ENCODE results near the gene PMP22. TPM values are rescaled to one million over a fixed set of nuclear protein-coding genes. Genes with fewer than 3 reads are reported as not detected.

The PMP22 gene
- total RNA-seq, 4 donors from 2014 or later, result 75.5 to 227 (median 83.2) TPM

DNA sequence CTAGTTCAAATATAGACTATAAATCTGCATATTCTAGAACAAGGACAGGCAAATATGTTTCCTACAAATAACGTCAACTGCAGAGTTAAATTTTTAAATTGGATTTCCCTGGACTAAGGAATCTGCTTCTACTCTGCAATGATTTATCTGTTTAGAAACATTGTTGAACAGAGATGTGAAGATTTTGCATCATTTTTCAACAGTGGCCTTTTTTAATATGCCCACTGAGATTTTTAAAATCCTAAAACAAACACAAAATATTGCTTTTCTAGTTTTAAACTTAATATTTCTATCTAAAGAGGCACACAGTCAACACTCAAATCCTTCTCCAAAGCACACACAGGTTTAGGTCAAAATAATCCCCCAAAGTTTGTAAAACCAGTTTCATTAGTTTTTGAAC is 23.7 kb upstream of the PMP22 start:
- Histone ChIP-seq H3K4me1 (peaks cover 0 to 4% of the 10 kb centered on the region in 2 donors), H3K27me3 (no peaks in the 10 kb centered on the region), H3K4me3 (no peak overlapping the region), H3K36me3 (no peaks in the 10 kb centered on the region), H3K9me3 (no peaks in the 10 kb centered on the region), H3K27ac (no peak overlapping the region)
- in situ Hi-C loops (cut with MboI; ENCODE audit: low sequenced_read_pairs in 4 of 4) (no loop called here), intact Hi-C loops (cut with DNase I; ENCODE audit: low total_unique reads) (no loop called here)
- no peak for DNase-seq
- no peak for TF ChIP-seq CTCF (IDR thresholded peaks at IDR 0.05 in 4 of 5, conservative IDR thresholded peaks at IDR 0.05 in 1 of 5)
- no peak for TF ChIP-seq POLR2A (IDR thresholded peaks at IDR 0.05)
- no peak for ATAC-seq

GRCh38 chr17:15287538-15288267 is 22.6 kb upstream of the PMP22 start:
- no peak for TF ChIP-seq POLR2A (IDR thresholded peaks at IDR 0.05)
- TF ChIP-seq CTCF (IDR thresholded peaks at IDR 0.05 in 4 of 5, conservative IDR thresholded peaks at IDR 0.05 in 1 of 5), result no peak
- no peak overlapping the region for H3K4me3 ChIP-seq
- ATAC-seq (no peak), DNase-seq (no peak)
- in situ Hi-C loops (cut with MboI; ENCODE audit: low sequenced_read_pairs in 4 of 4) (no loop called here), intact Hi-C loops (cut with DNase I; ENCODE audit: low total_unique reads) (no loop called here)
- H3K9me3 ChIP-seq, result no peaks in the 10 kb centered on the region
- H3K27ac ChIP-seq, result no peak overlapping the region
- H3K4me1 ChIP-seq, result peaks cover 0 to 4% of the 10 kb centered on the region in 2 donors
- H3K36me3 ChIP-seq, result no peaks in the 10 kb centered on the region
- H3K27me3 ChIP-seq, result no peaks in the 10 kb centered on the region

GRCh38 chr17:15285466-15285865 is 20.3 kb upstream of the PMP22 start:
- no peaks in the 10 kb centered on the region for H3K36me3 ChIP-seq
- no peak overlapping the region for H3K4me3 ChIP-seq
- no peaks in the 10 kb centered on the region for H3K27me3 ChIP-seq
- TF ChIP-seq POLR2A (IDR thresholded peaks at IDR 0.05), result no peak
- no peak for TF ChIP-seq CTCF (IDR thresholded peaks at IDR 0.05 in 4 of 5, conservative IDR thresholded peaks at IDR 0.05 in 1 of 5)
- DNase-seq, result no peak
- no peaks in the 10 kb centered on the region for H3K9me3 ChIP-seq
- in situ Hi-C loops (cut with MboI; ENCODE audit: low sequenced_read_pairs in 4 of 4) (no loop called here), intact Hi-C loops (cut with DNase I; ENCODE audit: low total_unique reads) (no loop called here)
- H3K4me1 ChIP-seq, result peaks cover 0 to 4% of the 10 kb centered on the region in 2 donors
- no peak for ATAC-seq
- no peak overlapping the region for H3K27ac ChIP-seq

DNA sequence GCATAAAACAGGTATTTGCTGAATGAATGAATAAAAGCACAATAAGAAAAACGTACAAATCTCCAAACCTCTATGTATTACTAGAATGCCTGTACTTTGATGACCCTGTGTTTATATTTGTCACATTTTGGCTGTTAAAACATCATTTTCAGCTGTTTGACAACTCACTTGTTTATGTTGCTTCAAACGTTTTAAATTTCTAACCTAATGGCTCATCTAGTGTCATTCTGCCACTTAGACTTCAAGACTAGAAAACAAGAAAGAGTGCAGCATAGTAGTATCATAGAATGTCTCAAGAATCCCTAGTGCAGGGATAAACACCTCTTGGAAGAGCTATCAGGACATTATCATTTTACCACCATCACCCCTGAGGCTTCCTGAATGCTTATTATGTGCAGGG is 19.4 kb upstream of the PMP22 start:
- no peak for TF ChIP-seq POLR2A (IDR thresholded peaks at IDR 0.05)
- no peak for TF ChIP-seq CTCF (IDR thresholded peaks at IDR 0.05 in 4 of 5, conservative IDR thresholded peaks at IDR 0.05 in 1 of 5)
- Histone ChIP-seq H3K36me3 (no peaks in the 10 kb centered on the region), H3K4me3 (no peak overlapping the region), H3K27ac (no peak overlapping the region), H3K4me1 (peaks cover 0 to 4% of the 10 kb centered on the region in 2 donors), H3K9me3 (no peaks in the 10 kb centered on the region), H3K27me3 (no peaks in the 10 kb centered on the region)
- no peak for DNase-seq
- in situ Hi-C loops (cut with MboI; ENCODE audit: low sequenced_read_pairs in 4 of 4), result no loop called here
- intact Hi-C loops (cut with DNase I; ENCODE audit: low total_unique reads), result no loop called here
- ATAC-seq, result no peak

GRCh38 chr17:15284107-15284506 is 19.0 kb upstream of the PMP22 start:
- TF ChIP-seq CTCF (IDR thresholded peaks at IDR 0.05 in 4 of 5, conservative IDR thresholded peaks at IDR 0.05 in 1 of 5), result no peak
- no peak for TF ChIP-seq POLR2A (IDR thresholded peaks at IDR 0.05)
- no peak for ATAC-seq
- in situ Hi-C loops (cut with MboI; ENCODE audit: low sequenced_read_pairs in 4 of 4), result no loop called here
- H3K4me3 ChIP-seq, result no peak overlapping the region
- H3K36me3 ChIP-seq, result no peaks in the 10 kb centered on the region
- H3K27ac ChIP-seq, result no peak overlapping the region
- peaks cover 0 to 4% of the 10 kb centered on the region in 2 donors for H3K4me1 ChIP-seq
- no peaks in the 10 kb centered on the region for H3K27me3 ChIP-seq
- no peak for DNase-seq
- intact Hi-C loops (cut with DNase I; ENCODE audit: low total_unique reads), result no loop called here
- no peaks in the 10 kb centered on the region for H3K9me3 ChIP-seq

Measured in gastrocnemius medialis (tissue), 4 donors.